Right lobe of liver (tissue), 4 donors: ENCODE results near the gene C14orf132.

Experiments
- POLR2A ChIP-seq: fragments of 450-650 bp; IDR thresholded peaks from one replicate; pipeline ENCODE4 v1.6.1; 2017; ENCODE audit warnings: antibody characterized with exemption, mild to moderate bottlenecking
- TF ChIP-seq, protein P1 (sequence below), 4 donors: fragments of 200-600 bp in 3 of 4; fragments of 450-650 bp in 1 of 4; IDR thresholded peaks; one replicate each; pipeline versions ENCODE4 v1.5.1 to v1.8.0; 2016 to 2022; ENCODE audit warnings: antibody characterized with exemption in 4 of 4, mild to moderate bottlenecking in 2 of 4
- donor health status: DM: no; HTN: no; CAD: no.
- donor health status: DM: no; HTN: no; CAD: no.
- donor health status: DM: no; HTN: yes; CAD: no.

DNA sequence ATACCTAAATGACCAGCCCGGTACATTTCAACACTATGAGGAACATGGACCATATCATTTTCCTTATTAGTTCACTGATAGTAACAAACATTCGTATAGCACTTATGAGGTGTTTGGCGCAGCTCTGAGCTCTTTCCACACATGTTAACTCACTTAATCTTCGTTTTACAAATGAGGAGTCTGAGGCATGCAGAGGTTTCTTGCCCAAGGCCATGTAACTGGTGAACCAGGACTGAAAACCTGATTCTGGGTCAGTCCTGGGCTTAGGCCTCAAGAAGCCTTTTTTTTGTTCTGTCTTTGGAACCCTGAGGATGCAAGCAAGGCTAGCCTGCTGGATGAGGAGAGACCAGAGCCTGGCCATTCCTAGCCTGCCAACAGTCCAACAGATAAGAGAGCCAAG is 55.0 kb downstream of the C14orf132 start:
- no peak for TF ChIP-seq POLR2A
- TF ChIP-seq, protein P1, sequence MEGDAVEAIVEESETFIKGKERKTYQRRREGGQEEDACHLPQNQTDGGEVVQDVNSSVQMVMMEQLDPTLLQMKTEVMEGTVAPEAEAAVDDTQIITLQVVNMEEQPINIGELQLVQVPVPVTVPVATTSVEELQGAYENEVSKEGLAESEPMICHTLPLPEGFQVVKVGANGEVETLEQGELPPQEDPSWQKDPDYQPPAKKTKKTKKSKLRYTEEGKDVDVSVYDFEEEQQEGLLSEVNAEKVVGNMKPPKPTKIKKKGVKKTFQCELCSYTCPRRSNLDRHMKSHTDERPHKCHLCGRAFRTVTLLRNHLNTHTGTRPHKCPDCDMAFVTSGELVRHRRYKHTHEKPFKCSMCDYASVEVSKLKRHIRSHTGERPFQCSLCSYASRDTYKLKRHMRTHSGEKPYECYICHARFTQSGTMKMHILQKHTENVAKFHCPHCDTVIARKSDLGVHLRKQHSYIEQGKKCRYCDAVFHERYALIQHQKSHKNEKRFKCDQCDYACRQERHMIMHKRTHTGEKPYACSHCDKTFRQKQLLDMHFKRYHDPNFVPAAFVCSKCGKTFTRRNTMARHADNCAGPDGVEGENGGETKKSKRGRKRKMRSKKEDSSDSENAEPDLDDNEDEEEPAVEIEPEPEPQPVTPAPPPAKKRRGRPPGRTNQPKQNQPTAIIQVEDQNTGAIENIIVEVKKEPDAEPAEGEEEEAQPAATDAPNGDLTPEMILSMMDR (IDR thresholded peaks at IDR 0.05) = no peak
